K562 (cell line): Measurements from ENCODE around the gene MILR1. TPM values are rescaled to one million over a fixed set of nuclear protein-coding genes. Genes with fewer than 3 reads are reported as not detected.
"Not testable (repeated sequence)": the region's sequence is repeated elsewhere in the genome, so short reads cannot be mapped to it uniquely, and the experiment has no call there.

ENCODE experiments used
- ATAC-seq: fragments of 200-7000 bp; cut with Tn5 transposase; 3 replicates; pipeline ENCODE4 v1.9.1; 2020; ENCODE audit warnings: moderate library complexity
- BruUV-seq: library from RNA; stranded (reverse); fragments of 400-500 nt; replicated peaks from 2 replicates; lab custom pipeline; 2021; lab: Mats Ljungman, UMichigan
- CTCF ChIA-PET: fragments of 300-600 bp; formaldehyde crosslinking; extraction: SDS; loops from one replicate; lab custom pipeline; 2021; ENCODE audit warnings: low intra/inter-chr PET ratio; lab: Yijun Ruan, JAX
- POLR2A ChIA-PET: fragments of 300-600, 350-650 bp; sonication (Branson Sonifier 250); formaldehyde crosslinking; extraction: SDS; loops from one replicate; lab custom pipeline; 2021; ENCODE audit warnings: antibody characterized with exemption, inconsistent platforms; lab: Yijun Ruan, JAX
- DNase-seq, 4 experiments: peaks; one replicate each; pipeline versions ENCODE4 v3.0.0 to v3.0.0-alpha.2; 2011 to 2018; ENCODE audit warnings: low spot score in 3 of 4, mixed read lengths in 3 of 4; ENCODE audit errors: extremely low read depth in 1 of 4
- FAIRE-seq: peaks from 2 replicates; lab custom pipeline; 2011; peaks lifted over from hg19 to GRCh38; lab: Jason Lieb, UNC
- H2AFZ ChIP-seq: 2 replicates; pipeline ENCODE4 v1.6.0; 2011; ENCODE audit warnings: low read depth, low read length, control low read depth, inconsistent platforms
- H3K27ac ChIP-seq: fragments of 200-600 bp; 3 replicates; pipeline ENCODE4 v1.8.0; 2011; ENCODE audit warnings: low read depth, mild to moderate bottlenecking, control low read depth, inconsistent platforms, low read length, moderate library complexity, mixed read lengths; ENCODE audit errors: extremely low read depth
- H3K27me3 ChIP-seq, 2 experiments: fragments of 300-600 bp in 1 of 2; 2 replicates in 1 of 2; 3 replicates in 1 of 2; pipeline versions ENCODE4 v1.6.0 to v1.8.0; 2011; ENCODE audit warnings: inconsistent platforms in 2 of 2, low read length in 2 of 2, mild to moderate bottlenecking in 1 of 2, mixed read lengths in 1 of 2, moderate library complexity in 1 of 2; ENCODE audit not compliant: control insufficient read depth in 2 of 2, insufficient read depth in 2 of 2
- H3K36me3 ChIP-seq: fragments of 300-600 bp; 3 replicates; pipeline ENCODE4 v1.8.0; 2011; ENCODE audit warnings: mild to moderate bottlenecking, low read length, inconsistent platforms; ENCODE audit not compliant: control insufficient read depth, insufficient read depth
- H3K4me1 ChIP-seq, 2 experiments: fragments of 200-600 bp in 1 of 2; replicated peaks in 1 of 2; 2 replicates in 1 of 2; 3 replicates in 1 of 2; pipeline versions ENCODE4 v1.5.1 to v1.8.0; 2011; ENCODE audit warnings: inconsistent platforms in 2 of 2, low read length in 2 of 2, mild to moderate bottlenecking in 1 of 2, mixed read lengths in 1 of 2, moderate library complexity in 1 of 2; ENCODE audit not compliant: control insufficient read depth in 2 of 2, insufficient read depth in 2 of 2
- H3K4me2 ChIP-seq: 2 replicates; pipeline ENCODE4 v1.6.1; 2011; ENCODE audit warnings: low read length, control low read depth, inconsistent platforms, mixed read lengths; ENCODE audit not compliant: insufficient read depth
- H3K4me3 ChIP-seq: fragments of 200-600 bp; sonication (generic), shearing (Covaris generic); 2 replicates; pipeline ENCODE4 v1.5.1; 2016; ENCODE audit warnings: control low read depth, inconsistent platforms
- H3K79me2 ChIP-seq: fragments of 200-600 bp; 3 replicates; pipeline ENCODE4 v1.8.0; 2011; ENCODE audit warnings: low read length, inconsistent platforms; ENCODE audit not compliant: control insufficient read depth, insufficient read depth
- H3K9ac ChIP-seq, 2 experiments: 2 replicates each; pipeline versions ENCODE4 v1.6.0 to v1.6.1; 2011; ENCODE audit warnings: low read depth in 2 of 2, low read length in 2 of 2, control low read depth in 1 of 2, inconsistent platforms in 1 of 2, mild to moderate bottlenecking in 1 of 2, mixed read lengths in 1 of 2; ENCODE audit not compliant: insufficient read depth in 1 of 2
- H3K9me1 ChIP-seq: one replicate; pipeline ENCODE4 v1.6.0; 2011; ENCODE audit warnings: inconsistent platforms, mild to moderate bottlenecking, low read length, moderate library complexity; ENCODE audit not compliant: control insufficient read depth, insufficient read depth
- H3K9me3 ChIP-seq: replicated peaks from 2 replicates; pipeline ENCODE4 v1.5.1; 2011; ENCODE audit warnings: low read depth, low read length, inconsistent platforms; ENCODE audit not compliant: control insufficient read depth, insufficient read depth
- H4K20me1 ChIP-seq: replicated peaks from 2 replicates; pipeline ENCODE4 v1.6.1; 2011; ENCODE audit warnings: low read length, inconsistent platforms, mixed read lengths; ENCODE audit not compliant: control insufficient read depth, insufficient read depth
- PPARD ChIP-seq: fragments of 250-450 bp; sonication (Bioruptor Pico); IDR thresholded peaks from 2 replicates; pipeline ENCODE4 v1.8.0; 2022; ENCODE audit warnings: inconsistent platforms, mild to moderate bottlenecking, moderate library complexity
- RFX1 ChIP-seq: fragments of 450-650 bp; IDR thresholded peaks from 2 replicates; pipeline ENCODE4 v1.6.1; 2016; ENCODE audit warnings: mild to moderate bottlenecking, moderate library complexity
- WGBS: fragments of 100-300 bp; shearing (Covaris generic); methylation state at CpG from one replicate; pipeline ENCODE4 v1.1.6; 2016; ENCODE audit warnings: low coverage, mixed read lengths; ENCODE audit not compliant: insufficient coverage; ENCODE audit errors: missing lambda C conversion rate; 5-methylcytosine and 5-hydroxymethylcytosine counted together
- in situ Hi-C: fragments of 300-500 bp; cut with MboI; formaldehyde crosslinking; loops from 4 replicates; pipeline ENCODE4 v1.15.0; 2018; ENCODE audit warnings: inconsistent platforms, mixed read lengths
- intact Hi-C: fragments of 100-400 bp; cut with micrococcal nuclease; formaldehyde crosslinking; loops from 2 replicates; pipeline ENCODE4 v1.14.2; 2022
- polyA plus RNA-seq, 8 experiments: library from polyadenylated mRNA; depleted of rRNA in 4 of 8; stranded (reverse) in 5 of 8; unstranded in 3 of 8; fragments of >200 nt; fragmentation: Nextera tagmentation in 2 of 8; fragmentation: Illumina TruSeq in 1 of 8; extraction: Ambion mirVana in 2 of 8; extraction: Trizol in 1 of 8; gene quantifications; 2 replicates each; pipeline versions ENCODE4 v1.2.1 to v1.2.3, GENCODE V29; 2011 to 2014; ENCODE audit warnings: inconsistent platforms in 1 of 8, missing spikeins in 1 of 8
- total RNA-seq, 7 experiments: library from RNA; depleted of rRNA in 6 of 7; stranded (reverse); fragments of >200 nt in 6 of 7; fragmentation: Illumina TruSeq in 2 of 7; extraction: Trizol in 2 of 7; gene quantifications; 2 replicates each; pipeline versions ENCODE4 v1.2.1 to v1.2.3, GENCODE V29; 2011 to 2021; ENCODE audit warnings: low replicate concordance in 1 of 7

MILR1 gene
- total and polyA plus RNA-seq, 9 of the 15 experiments (the other 6 are each of a cell fraction or from before 2014, with no cell fraction given): 3.8 to 14.1 (median 7.1) TPM

DNA sequence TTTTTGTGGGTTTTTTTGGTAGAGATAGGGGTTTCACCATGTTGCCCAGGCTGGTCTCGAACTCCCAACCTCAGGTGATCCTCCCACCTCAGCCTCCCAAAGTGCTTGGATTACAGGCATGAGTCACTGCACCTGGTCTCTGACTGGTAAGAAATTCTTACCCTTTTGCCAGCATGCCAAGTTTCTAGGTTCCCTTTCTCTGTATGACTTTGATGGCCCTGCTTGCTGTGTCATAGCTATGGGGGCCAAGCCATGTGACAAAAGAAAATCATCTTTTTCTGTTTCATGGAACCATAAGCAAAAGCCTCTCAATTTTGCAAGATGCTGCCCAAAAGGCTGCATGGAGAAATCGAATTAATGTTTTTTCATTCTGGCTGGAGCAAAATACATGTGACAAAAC is 18.9 kb upstream of the MILR1 start:
- BruUV-seq, H3K27me3 ChIP-seq, H3K9me3 ChIP-seq, DNase-seq, FAIRE-seq, intact Hi-C loops, H3K36me3 ChIP-seq, ATAC-seq, CTCF ChIA-PET, H3K79me2 ChIP-seq, H2AFZ ChIP-seq, H3K27ac ChIP-seq, H3K9ac ChIP-seq, H4K20me1 ChIP-seq, H3K4me2 ChIP-seq, H3K4me3 ChIP-seq, in situ Hi-C loops, H3K9me1 ChIP-seq, H3K4me1 ChIP-seq: not testable (repeated sequence)
- POLR2A ChIA-PET: interaction anchor here (0.9 kb wide), 1 partner anchor 67 kb away, joined by 4 read pairs; the partner anchor contains the start of gene POLG2
- WGBS: 31% methylated on average over 2 of the region's 2 CpGs

DNA sequence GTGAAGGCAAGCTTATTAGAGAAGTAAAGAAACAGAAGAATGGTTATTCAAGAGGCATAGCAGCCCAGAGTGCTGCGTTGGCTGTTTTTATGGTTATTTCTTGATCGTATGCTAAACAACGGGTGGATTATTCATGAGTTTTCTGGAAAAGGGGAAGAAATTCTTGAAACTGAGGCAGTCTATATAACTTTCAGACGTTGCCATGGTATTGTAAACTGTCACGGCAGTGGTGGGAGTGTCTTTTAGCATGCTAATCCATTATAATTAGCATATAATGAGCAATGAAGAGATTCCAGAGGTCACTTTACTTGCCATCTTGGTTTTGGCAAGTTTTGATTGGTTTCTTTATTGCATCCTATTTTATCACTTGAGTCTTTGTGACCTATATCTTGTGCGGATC is 17.4 kb upstream of the MILR1 start:
- 36% methylated on average over 6 of the region's 6 CpGs for WGBS
- Histone ChIP-seq H3K4me1 (no peaks in the 10 kb centered on the region), H4K20me1 (no peaks in the 10 kb centered on the region), H2AFZ (peak overlapping the region; percentile 38; the same call in 1 of the 2 replicates), H3K36me3 (no peaks in the 10 kb centered on the region), H3K9me3 (peaks cover 2% of the 10 kb centered on the region; the same call in 1 of the 2 replicates), H3K4me2 (no peak overlapping the region), H3K27me3 (no peaks in the 10 kb centered on the region), H3K79me2 (no peaks in the 10 kb centered on the region), H3K9ac (no peak overlapping the region), H3K27ac (no peak overlapping the region), H3K9me1 (no peaks in the 10 kb centered on the region), H3K4me3 (no peak overlapping the region)
- intact Hi-C loops (no loop called here), in situ Hi-C loops (no loop called here)
- DNase-seq: no peak
- FAIRE-seq: no peak
- ChIA-PET POLR2A (interaction anchor here (1.2 kb wide), 1 partner anchor 101 kb away, joined by 3 read pairs; no protein-coding TSS in a partner anchor), CTCF (no interaction called here)
- peak; percentile 28 for TF ChIP-seq RFX1
- no peak for TF ChIP-seq PPARD
- ATAC-seq: no peak
- no TSS peak for BruUV-seq
